Choroid plexus epithelial cell (primary cell): Measurements from ENCODE around the gene AGXT.
"Not testable (repeated sequence)": the region's sequence is repeated elsewhere in the genome, so short reads cannot be mapped to it uniquely, and the experiment has no call there.

ENCODE experiments used
- DNase-seq: peaks from one replicate; pipeline ENCODE4 v3.0.0-alpha.2; 2010; ENCODE audit warnings: low read depth
- H3K4me3 ChIP-seq: 2 replicates; pipeline ENCODE4 v1.5.1; 2011; ENCODE audit warnings: low read depth, mild to moderate bottlenecking, control low read depth, low read length, moderate library complexity
- TF ChIP-seq, protein P1 (sequence below): conservative IDR thresholded peaks from 2 replicates; pipeline ENCODE4 v1.5.1; 2011; ENCODE audit warnings: low read depth, mild to moderate bottlenecking, control low read depth, inconsistent platforms, low read length, moderate library complexity

The AGXT gene

DNA sequence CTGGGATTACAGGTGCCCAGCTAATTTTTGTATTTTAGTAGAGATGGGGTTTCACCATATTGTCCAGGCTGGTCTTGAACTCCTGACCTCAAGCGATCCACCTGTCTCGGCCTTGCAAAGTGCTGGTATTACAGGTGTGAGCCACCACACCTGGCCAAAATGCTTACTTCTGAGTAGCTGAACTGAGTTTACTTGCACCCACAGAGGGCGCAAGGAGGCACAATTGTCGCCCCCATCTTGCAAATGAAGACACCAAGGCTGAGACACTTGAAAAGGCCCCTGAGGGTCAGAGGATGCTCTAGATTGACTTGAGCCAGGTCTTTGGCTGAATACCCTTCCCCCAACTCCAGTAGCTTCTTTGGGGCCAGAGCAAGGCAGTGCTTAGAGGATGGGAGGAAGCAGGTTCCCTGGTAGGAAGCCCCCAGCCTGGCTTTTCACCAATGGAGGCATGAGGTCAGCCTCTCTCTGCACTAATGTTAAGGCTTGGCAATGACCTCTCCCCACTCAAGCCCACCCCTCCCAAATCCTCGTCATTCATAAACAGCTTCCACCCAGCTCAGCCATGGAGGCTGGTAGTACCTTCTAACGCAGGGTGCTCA lies 34.1 kb upstream of the AGXT start:
- TF ChIP-seq, protein P1, sequence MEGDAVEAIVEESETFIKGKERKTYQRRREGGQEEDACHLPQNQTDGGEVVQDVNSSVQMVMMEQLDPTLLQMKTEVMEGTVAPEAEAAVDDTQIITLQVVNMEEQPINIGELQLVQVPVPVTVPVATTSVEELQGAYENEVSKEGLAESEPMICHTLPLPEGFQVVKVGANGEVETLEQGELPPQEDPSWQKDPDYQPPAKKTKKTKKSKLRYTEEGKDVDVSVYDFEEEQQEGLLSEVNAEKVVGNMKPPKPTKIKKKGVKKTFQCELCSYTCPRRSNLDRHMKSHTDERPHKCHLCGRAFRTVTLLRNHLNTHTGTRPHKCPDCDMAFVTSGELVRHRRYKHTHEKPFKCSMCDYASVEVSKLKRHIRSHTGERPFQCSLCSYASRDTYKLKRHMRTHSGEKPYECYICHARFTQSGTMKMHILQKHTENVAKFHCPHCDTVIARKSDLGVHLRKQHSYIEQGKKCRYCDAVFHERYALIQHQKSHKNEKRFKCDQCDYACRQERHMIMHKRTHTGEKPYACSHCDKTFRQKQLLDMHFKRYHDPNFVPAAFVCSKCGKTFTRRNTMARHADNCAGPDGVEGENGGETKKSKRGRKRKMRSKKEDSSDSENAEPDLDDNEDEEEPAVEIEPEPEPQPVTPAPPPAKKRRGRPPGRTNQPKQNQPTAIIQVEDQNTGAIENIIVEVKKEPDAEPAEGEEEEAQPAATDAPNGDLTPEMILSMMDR: no peak
- DNase-seq: no peak
- H3K4me3 ChIP-seq: no peak overlapping the region

- TF ChIP-seq, protein P1: no peak
- H3K4me3 ChIP-seq: no peak overlapping the region
- no peak for DNase-seq
Observed at GRCh38 chr2:240835528-240835927, 33.1 kb upstream of the AGXT start.

DNA sequence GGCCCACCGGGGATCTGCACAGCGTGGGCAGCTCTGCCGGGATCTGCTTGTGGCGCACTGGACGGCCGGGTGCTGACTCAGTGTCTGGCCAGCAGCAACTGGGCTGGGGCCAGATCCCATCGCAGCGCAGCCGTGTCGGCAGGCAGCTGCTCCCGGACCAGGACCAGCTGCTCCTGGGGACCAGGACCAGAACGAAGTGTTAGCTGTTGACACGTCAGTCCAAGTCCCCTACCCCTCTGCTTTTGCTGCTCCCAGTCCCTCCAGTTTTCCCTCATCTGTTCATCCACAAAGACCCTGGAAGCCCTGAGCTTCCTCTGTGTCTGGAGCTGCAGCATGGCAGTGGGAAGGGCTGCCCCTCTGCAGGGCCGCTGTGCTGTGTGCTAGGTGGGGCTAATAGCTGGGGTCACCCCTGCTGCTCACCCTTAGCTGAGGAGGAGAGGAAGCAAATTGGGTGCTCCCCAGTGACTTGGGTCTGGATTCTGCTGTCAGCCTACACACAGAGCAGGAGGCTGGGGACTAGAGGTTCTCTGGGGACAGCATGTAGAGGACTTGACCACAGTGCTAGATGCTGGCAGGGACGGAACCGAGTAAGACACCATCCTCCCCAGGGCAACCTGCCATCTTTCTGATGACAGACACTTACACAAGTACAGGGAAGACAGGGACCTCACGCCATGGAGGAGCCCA lies 31.7 kb upstream of the AGXT start:
- TF ChIP-seq, protein P1: no peak
- peak; percentile 8 for DNase-seq
- no peak overlapping the region for H3K4me3 ChIP-seq

DNA sequence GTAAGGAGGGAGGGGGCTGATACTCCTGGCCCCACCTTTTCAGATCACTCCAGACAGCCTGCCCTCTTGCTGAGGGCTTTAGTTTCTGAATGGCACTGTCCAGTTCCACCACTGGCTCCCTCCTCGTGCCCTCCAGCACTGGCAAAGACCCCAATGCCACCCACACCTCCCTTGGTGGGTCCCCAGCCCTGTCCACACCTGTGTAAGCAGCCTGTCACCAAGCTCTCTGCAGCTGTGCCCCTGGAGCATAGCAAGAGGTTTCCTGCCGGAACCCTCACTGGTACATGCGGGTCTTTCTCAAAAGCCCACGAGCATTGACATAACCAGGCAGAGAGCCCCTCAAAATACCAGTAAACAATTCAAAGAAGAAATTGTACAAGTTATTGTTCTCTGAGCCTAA lies 31.0 kb upstream of the AGXT start:
- H3K4me3 ChIP-seq: no peak overlapping the region
- no peak for DNase-seq
- TF ChIP-seq, protein P1: no peak

GRCh38 chr2:240839152-240840143 lies 29.2 kb upstream of the AGXT start:
- TF ChIP-seq, protein P1: no peak
- no peak for DNase-seq
- H3K4me3 ChIP-seq: no peak overlapping the region

DNA sequence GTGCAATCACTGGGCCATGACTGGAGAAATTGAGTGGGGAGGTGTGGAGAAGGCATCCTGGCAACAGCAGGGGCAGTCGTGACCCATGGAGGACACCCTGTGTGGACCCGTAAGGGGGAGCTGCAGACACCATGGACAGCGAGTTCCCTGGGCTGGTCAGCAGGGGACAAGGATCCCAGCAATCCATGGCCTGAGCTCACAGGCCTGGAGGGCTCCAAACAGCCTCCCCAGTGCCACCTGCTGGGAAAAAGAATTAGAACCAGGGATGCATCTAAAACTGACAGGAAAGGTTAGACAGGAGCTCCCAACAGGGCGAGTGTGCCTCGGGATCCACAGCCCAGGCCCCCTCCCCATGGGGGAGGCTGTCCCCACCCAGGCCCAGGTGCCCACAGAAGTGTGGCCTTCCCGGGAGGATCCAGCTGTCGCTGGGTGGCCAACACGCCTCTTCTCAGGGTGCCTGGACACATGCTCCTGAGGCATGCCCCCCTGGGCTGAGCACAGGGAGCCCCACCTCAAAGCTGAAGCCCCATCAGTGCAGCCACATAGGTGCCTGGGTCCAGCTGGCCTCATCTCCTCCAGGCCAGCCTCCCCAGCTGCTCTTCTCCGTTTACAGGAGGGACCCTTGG lies 28.1 kb upstream of the AGXT start:
- DNase-seq: peak; percentile 76
- TF ChIP-seq, protein P1: peak; percentile 78

GRCh38 chr2:240846309-240846708 lies 22.3 kb upstream of the AGXT start:
- not testable (repeated sequence) for H3K4me3 ChIP-seq, DNase-seq

More for the DNA sequence above, 28.1 kb upstream of the AGXT start:
- no peak overlapping the region for H3K4me3 ChIP-seq
